ENCODE results near the gene COL26A1. TPM values are rescaled to one million over a fixed set of nuclear protein-coding genes. Genes with fewer than 3 reads are reported as not detected.

Gene COL26A1
- polyA plus RNA-seq, 1 donor (not counting 4 experiments of a cell fraction or from before 2014, with no cell fraction given) = not detected

DNA sequence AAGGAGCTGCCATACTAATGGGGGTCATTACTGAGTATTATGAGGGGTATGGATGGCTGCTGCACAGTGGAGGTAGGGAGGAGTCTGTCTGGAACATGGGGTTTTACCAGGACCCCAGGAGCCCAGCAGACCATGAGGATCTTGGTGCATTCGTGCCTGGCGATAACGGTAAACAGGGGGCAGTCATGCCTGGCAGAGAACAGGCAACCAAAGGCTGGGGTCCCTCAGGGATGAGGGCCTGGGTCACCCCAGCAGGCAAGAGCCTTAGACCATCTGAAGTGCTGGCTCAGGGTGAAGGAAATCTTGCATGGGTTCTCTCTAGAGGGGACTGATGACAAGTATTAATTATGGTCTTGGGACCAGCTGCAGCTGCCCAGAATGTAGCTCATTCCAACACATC, 220.3 kb downstream of the COL26A1 start:
- no peak overlapping the region for H3K4me3 ChIP-seq (ENCODE audit: control insufficient read depth in 2 of 3, extremely low read depth in 1 of 3, insufficient read depth in 2 of 3, low read depth in 1 of 3, low read length in 3 of 3)
- no peaks in the 10 kb centered on the region for H3K36me3 ChIP-seq (ENCODE audit: control insufficient read depth in 2 of 2, extremely low read depth in 1 of 2, insufficient read depth in 2 of 2, low read length in 2 of 2)
- DNase-seq (ENCODE audit: low read depth, low spot score) (no peak), FAIRE-seq (no peak)
- H2AFZ ChIP-seq (ENCODE audit: control insufficient read depth, low read length) = no peak overlapping the region
- H3K27me3 ChIP-seq (ENCODE audit: control insufficient read depth, extremely low read depth, insufficient read depth, low read length) = no peaks in the 10 kb centered on the region
- no peaks in the 10 kb centered on the region for H3K79me2 ChIP-seq (ENCODE audit: control insufficient read depth, insufficient read depth, low read length)
- H3K4me2 ChIP-seq (ENCODE audit: control insufficient read depth, extremely low read depth, insufficient read depth, low read depth, low read length) = no peak overlapping the region
- TF ChIP-seq EZH2 (IDR thresholded peaks at IDR 0.05; ENCODE audit: low read length) (no peak), CTCF (optimal IDR thresholded peaks at IDR 0.05 in 1 of 3, IDR thresholded peaks at IDR 0.05 in 1 of 3, conservative IDR thresholded peaks at IDR 0.05 in 1 of 3; ENCODE audit: extremely low read depth in 1 of 3, insufficient read depth in 2 of 3, low read length in 3 of 3) (no peak)
- H4K20me1 ChIP-seq (ENCODE audit: control insufficient read depth, extremely low read depth, insufficient read depth, low read length) = no peaks in the 10 kb centered on the region
- no peaks in the 10 kb centered on the region for H3K9me3 ChIP-seq (ENCODE audit: control insufficient read depth, low read depth, low read length)
- no peak overlapping the region for H3K27ac ChIP-seq (ENCODE audit: control insufficient read depth, insufficient read depth, low read length)
- no peaks in the 10 kb centered on the region for H3K4me1 ChIP-seq (ENCODE audit: control insufficient read depth, extremely low read depth, insufficient read depth, low read length)
- H3K9ac ChIP-seq (ENCODE audit: control insufficient read depth, extremely low read depth, insufficient read depth, low read length) = no peak overlapping the region
- dilution Hi-C loops (cut with MboI; ENCODE audit: extremely low pct_ligation_motif_present, low sequenced_read_pairs) = no loop called here
- H3K9me1 ChIP-seq (ENCODE audit: control insufficient read depth, extremely low read depth, insufficient read depth, low read length) = no peaks in the 10 kb centered on the region

DNA sequence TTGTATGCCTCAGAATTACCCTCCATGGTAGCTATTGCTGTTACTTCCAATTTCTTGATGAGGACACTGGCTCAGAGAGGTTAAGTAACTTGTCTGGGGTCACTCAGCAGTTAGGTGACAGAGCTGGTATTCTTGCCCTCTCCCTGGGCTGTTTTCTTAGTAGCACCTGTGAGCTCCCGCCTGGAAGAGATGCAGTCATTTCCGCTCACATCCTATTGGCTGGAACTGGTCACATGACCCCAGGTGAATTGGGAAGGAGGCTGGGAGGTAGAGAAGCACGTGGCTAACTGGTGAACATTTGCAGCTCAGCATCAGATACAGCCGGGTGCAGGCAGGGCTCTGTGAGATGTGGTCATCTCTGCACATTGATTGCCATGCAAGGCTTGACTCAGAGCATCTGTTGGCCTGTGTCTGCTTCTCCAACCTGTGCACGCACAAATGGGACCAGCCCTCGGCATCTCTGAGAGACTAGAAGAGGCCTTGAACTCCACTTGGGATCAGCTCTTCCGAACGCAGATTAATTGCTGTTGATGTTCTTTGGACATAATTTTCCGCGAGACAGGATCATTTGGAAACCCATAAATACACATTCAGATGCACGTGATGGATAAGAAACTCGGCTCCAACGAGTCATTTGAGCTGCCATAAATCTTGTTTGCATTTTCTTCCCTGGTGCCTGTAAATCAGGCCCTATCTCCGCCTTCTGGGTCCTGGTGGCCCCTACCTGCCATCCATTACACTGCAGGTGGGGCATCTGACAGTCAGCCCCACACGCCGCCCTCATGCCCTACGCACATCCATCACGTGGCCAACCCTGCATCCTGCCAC, 223.6 kb downstream of the COL26A1 start:
- DNase-seq (ENCODE audit: low read depth, low spot score) = no peak
- Histone ChIP-seq H3K4me3 (ENCODE audit: control insufficient read depth in 2 of 3, extremely low read depth in 1 of 3, insufficient read depth in 2 of 3, low read depth in 1 of 3, low read length in 3 of 3) (no peak overlapping the region), H4K20me1 (ENCODE audit: control insufficient read depth, extremely low read depth, insufficient read depth, low read length) (no peaks in the 10 kb centered on the region), H3K36me3 (ENCODE audit: control insufficient read depth in 2 of 2, extremely low read depth in 1 of 2, insufficient read depth in 2 of 2, low read length in 2 of 2) (no peaks in the 10 kb centered on the region), H3K4me2 (ENCODE audit: control insufficient read depth, extremely low read depth, insufficient read depth, low read depth, low read length) (no peak overlapping the region), H3K9me3 (ENCODE audit: control insufficient read depth, low read depth, low read length) (no peaks in the 10 kb centered on the region), H3K9me1 (ENCODE audit: control insufficient read depth, extremely low read depth, insufficient read depth, low read length) (no peaks in the 10 kb centered on the region), H3K4me1 (ENCODE audit: control insufficient read depth, extremely low read depth, insufficient read depth, low read length) (no peaks in the 10 kb centered on the region), H3K79me2 (ENCODE audit: control insufficient read depth, insufficient read depth, low read length) (no peaks in the 10 kb centered on the region), H3K9ac (ENCODE audit: control insufficient read depth, extremely low read depth, insufficient read depth, low read length) (no peak overlapping the region), H3K27me3 (ENCODE audit: control insufficient read depth, extremely low read depth, insufficient read depth, low read length) (peaks cover 3% of the 10 kb centered on the region), H3K27ac (ENCODE audit: control insufficient read depth, insufficient read depth, low read length) (no peak overlapping the region), H2AFZ (ENCODE audit: control insufficient read depth, low read length) (no peak overlapping the region)
- no peak for FAIRE-seq
- dilution Hi-C loops (cut with MboI; ENCODE audit: extremely low pct_ligation_motif_present, low sequenced_read_pairs) = no loop called here
- TF ChIP-seq EZH2 (IDR thresholded peaks at IDR 0.05; ENCODE audit: low read length) = no peak
- TF ChIP-seq CTCF (optimal IDR thresholded peaks at IDR 0.05 in 1 of 3, IDR thresholded peaks at IDR 0.05 in 1 of 3, conservative IDR thresholded peaks at IDR 0.05 in 1 of 3; ENCODE audit: extremely low read depth in 1 of 3, insufficient read depth in 2 of 3, low read length in 3 of 3) = no peak

All from keratinocyte (primary cell).